Iris pigment epithelial cell (primary cell): ENCODE results near the gene HDAC3.

Experiments used
- DNase-seq: peaks from one replicate; pipeline ENCODE4 v3.0.0-alpha.2; 2011; ENCODE audit warnings: low read depth

Gene HDAC3

GRCh38 chr5:141657937-141658545, 21.4 kb upstream of the HDAC3 start:
- peak; percentile 98 for DNase-seq

GRCh38 chr5:141657404-141657803, 20.8 kb upstream of the HDAC3 start:
- DNase-seq: no peak

DNA sequence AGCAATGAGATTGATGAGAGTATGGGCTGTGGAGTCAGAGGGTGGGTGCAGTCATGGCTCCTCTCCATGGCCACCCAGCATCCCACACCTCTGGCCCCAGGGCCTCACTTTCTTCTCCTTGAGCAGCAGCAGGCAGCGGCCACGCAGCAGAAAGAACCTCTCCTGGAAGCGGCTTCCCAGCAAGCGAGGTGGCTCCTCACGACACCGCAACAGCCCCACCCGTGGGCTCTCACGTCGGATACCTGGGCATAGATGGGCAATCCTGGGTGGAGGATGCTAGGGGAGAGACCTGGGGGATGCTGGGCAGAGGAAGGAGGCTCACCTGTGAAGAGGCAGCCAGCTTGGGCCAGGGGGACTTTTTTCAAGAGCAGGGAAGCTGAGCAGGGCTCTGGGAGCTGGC, 19.7 kb upstream of the HDAC3 start:
- DNase-seq: no peak

DNA sequence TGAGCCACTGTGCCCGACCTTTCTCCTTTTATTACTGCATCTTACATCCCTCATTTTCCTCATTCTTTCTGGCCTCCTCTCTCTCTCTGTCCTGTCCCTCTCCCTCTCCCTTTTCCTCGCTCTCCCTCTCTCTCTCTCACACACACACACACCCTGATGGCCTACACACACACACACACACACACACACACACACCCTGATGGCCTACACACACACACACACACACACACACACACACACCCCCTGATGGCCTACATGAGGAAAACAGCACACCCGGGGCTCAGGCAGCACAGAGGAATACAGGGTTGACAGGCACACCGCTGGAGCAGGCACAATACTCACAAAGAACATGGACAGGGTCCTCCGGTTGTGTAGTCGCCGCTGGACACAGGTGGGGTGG, 18.4 kb upstream of the HDAC3 start:
- no peak for DNase-seq

DNA sequence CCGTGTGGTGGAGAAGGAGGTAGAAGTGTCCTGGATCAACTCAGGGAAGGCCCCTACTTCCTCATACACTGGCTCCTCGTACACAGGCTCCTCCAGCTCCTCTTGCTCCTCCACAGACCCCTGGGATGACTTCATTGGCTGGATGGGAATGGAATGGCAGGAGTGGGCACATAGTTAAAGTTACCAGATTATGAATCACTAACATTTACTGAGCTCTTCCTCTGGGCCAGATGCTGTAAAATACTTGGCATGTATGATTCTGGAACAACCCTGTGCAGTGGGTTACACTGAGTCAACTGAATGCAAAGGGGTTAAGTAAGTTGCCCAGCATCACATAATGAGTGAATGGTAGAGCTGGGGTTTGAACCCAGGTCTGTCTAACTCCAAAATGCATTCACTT, 17.6 kb upstream of the HDAC3 start:
- peak; percentile 88 for DNase-seq

GRCh38 chr5:141651728-141652105, 15.1 kb upstream of the HDAC3 start:
- DNase-seq: no peak

- peak; percentile 80 for DNase-seq
Measured at GRCh38 chr5:141650851-141651727, 14.4 kb upstream of the HDAC3 start, which contains the start of gene FCHSD1. Gene FCHSD1 (minus strand): TSS chr5:141651418. CDS start chr5:141651368, 50 bp downstream.

GRCh38 chr5:141649972-141650371, 13.3 kb upstream of the HDAC3 start:
- DNase-seq: no peak

GRCh38 chr5:141649056-141649688, 12.5 kb upstream of the HDAC3 start:
- DNase-seq: no peak

DNA sequence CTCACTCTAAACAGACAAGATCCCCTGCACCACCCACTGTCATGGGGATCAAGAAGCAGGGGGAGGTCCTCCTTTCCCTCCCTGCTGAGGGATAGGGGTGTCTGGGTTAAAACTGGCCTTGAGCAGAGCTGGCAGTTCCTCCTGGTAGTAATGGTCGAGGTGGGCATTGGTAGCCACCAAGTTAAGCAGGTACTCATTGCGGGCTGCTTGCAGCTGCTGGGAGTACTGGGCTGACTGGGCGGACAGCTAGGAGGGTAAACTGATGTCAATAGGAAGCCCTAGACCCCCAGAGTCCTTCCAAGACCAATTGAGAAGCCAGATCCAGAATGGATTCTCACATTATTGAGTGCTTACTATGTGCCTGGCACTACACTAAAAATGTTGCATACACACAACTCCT, 11.2 kb upstream of the HDAC3 start:
- no peak for DNase-seq

GRCh38 chr5:141647242-141647641, 10.6 kb upstream of the HDAC3 start:
- DNase-seq: no peak

DNA sequence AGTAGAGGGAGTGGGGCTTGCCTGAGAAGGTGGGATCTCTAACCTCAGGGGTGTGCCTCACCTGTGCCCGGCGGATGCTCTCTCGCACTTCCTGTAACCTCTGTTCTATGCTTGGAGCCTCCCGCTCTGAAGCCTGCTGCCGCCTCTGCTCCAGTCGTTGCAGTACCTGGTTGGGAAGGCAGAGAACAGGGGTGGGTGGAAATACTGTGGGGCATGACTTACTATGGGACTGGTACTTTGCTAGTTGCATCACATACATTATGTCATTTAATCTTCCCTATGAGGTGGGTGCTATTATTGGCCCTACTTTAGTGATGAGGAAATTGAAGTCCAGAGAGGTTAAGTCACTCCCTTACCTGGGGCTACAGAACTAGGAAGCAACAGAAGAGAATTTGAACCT, 9.4 kb upstream of the HDAC3 start:
- no peak for DNase-seq

DNA sequence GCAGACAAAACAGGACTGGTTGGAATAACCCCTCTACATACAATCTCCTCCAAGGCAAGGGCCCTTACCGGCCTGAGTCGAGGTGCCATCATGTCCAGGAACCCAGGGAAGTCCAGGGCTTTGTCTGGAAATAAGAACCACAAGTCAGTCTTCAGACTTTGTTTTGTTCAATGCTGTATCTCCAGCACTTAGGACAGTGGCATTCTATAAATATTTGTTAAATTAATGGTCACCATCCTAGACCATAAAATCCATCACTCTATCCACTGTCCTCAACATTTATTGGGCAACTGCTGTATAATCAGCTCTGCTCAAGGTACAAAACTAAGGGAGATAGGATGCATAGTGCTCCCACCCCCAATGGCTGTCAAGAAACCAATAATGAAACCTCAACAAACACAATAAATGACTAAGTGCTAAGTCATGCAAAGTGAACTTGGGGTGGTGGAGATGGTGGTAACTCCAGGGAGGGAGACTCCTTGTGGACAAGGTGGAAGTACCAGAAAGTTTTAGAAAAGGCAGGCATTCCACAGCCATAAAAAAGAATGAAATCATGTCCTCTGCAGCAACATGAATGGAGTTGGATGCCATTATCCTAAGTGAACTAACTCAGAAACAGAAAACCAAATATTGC, 5.1 kb upstream of the HDAC3 start:
- DNase-seq: peak; percentile 84

- no peak for DNase-seq
Measured at GRCh38 chr5:141640698-141641097, 4.0 kb upstream of the HDAC3 start.

DNA sequence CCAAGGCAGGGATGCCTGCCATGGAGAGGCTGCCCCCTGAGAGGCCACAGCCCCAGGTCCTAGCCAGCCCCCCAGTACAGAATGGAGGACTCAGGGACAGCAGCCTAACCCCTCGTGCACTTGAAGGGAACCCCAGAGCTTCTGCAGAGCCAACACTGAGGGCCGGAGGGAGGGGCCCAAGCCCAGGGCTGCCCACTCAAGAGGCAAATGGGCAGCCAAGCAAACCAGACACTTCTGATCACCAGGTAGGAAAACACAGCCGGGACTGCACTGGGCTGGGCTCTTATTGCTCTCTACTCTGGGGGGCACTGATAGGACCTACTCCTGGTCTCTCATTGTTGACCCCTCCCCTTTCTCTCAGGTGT, 3.4 kb upstream of the HDAC3 start:
- no peak for DNase-seq

DNA sequence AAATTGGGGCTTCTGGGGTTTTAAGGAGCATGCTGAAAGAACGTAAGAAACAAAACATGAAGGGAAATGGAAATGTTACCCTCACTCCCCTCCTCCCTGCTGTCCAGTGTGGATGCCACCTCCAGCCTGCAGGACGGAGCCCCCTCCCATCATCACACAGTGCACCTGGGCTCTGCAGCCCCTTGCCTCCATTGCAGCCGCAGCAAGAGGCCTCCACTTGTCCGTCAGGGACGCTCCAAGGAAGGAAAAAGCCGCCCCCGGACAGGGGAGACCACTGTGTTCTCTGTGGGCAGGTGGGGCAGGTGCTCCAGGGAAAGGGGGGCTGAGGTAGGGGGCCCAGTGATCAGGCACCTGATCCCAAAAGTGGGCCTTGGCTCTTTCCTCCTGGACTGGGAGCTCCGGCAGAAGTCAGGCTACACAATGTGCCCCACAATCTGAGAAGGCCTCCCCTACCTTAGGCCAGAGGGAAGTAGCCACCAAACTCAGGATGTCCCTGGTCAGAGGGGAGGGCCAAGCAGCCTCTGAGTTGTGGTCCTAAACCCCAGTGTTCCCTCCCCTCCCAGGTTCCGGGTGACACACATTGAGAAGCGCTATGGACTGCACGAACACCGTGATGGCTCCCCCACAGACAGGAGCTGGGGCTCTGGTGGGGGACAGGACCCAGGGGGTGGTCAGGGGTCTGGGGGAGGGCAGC, 2.9 kb upstream of the HDAC3 start:
- no peak for DNase-seq

DNA sequence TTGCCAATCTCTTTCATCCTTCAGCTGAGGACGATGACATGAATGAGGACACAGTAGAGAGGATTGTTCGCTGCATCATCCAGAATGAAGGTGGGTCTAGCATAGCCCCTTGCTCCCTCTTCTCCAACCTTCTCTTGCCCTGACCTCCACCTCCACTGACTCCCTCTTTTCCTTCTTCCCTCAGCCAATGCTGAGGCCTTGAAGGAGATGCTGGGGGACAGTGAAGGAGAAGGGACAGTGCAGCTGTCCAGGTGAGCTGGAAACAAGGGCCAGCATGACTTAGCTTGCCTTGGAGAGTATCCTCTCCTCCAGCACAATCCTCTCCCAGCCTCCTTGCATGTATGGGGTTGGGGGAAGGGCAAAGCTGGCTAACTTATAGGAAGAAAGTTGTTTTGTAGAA, 2.1 kb upstream of the HDAC3 start:
- DNase-seq: no peak

DNA sequence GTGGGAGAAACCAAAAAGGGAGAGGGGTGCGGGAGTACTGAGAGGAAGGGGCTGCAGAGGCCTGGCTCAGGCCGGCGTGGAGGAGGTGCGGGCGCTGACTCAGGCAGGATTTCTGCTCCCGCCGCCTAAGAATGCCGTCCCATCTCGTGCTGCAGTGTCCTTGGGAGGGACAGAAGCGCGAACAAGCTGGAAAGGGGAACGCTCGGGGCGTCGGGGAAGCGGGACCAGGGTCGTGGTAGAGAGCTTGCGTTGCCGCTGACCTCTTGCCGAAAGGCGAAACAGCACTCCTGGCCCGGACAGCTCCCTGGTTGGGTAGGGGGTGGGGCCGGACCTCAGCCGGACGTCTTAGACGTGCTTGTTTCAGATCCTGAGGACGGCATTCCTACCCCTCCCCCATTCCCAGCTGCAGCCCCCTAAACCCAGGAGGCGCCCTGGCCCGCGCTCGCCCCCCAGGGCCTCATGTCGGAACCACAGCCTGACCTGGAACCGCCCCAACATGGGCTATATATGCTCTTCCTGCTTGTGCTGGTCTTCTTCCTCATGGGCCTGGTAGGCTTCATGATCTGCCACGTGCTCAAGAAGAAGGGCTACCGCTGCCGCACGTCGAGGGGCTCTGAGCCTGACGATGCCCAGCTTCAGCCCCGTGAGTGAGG, 1.2 kb upstream of the HDAC3 start:
- DNase-seq: peak; percentile 57

- DNase-seq: no peak
Measured at GRCh38 chr5:141637123-141637766, 596 bp upstream of the HDAC3 start.

DNA sequence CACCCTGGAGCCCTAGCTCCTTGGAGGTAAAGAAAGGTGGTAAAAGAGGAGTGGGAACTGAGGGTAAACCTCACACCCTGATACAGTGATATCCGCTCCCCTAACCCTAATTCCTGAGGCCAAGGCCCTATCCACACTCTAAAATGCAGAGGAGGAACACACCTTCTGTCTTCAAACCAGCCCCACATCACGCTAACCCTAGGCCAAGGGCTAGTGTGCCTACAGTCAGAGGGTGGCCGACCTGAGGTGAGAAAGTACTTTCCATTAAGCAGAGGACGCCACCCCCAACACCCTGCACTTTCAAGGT, 590 bp downstream of the HDAC3 start:
- no peak for DNase-seq

GRCh38 chr5:141635646-141636045, 1.0 kb downstream of the HDAC3 start:
- no peak for DNase-seq
